Osteoblast (primary cell): Measurements from ENCODE around the gene S100A1. TPM values are rescaled to one million over a fixed set of nuclear protein-coding genes. Genes with fewer than 3 reads are reported as not detected.
A peak's percentile ranks its signal among the peaks of the same experiment; 100 is the strongest.
"Not testable (repeated sequence)": the region's sequence is repeated elsewhere in the genome, so short reads cannot be mapped to it uniquely, and the experiment has no call there.

Experiments used
- DNase-seq: peaks from one replicate; pipeline ENCODE4 v3.0.0; 2011; ENCODE audit warnings: low spot score, mixed read lengths; ENCODE audit not compliant: insufficient read length; ENCODE audit errors: missing footprints
- H2AFZ ChIP-seq: 2 replicates; pipeline ENCODE4 v1.6.0; 2011; ENCODE audit warnings: mild to moderate bottlenecking, low read length
- H3K27ac ChIP-seq: 2 replicates; pipeline ENCODE4 v1.5.1; 2011; ENCODE audit warnings: mild to moderate bottlenecking, low read depth, low read length, moderate library complexity
- H3K27me3 ChIP-seq: 2 replicates; pipeline ENCODE4 v1.6.0; 2012; ENCODE audit warnings: mild to moderate bottlenecking, control low read depth, inconsistent platforms, low read length, moderate library complexity; ENCODE audit not compliant: insufficient read depth
- H3K36me3 ChIP-seq: 2 replicates; pipeline ENCODE4 v1.5.1; 2011; ENCODE audit warnings: mild to moderate bottlenecking, low read length, control low read depth, moderate library complexity; ENCODE audit not compliant: insufficient read depth
- H3K4me1 ChIP-seq: 2 replicates; pipeline ENCODE4 v1.5.1; 2011; ENCODE audit warnings: mild to moderate bottlenecking, low read length, control low read depth, moderate library complexity; ENCODE audit not compliant: insufficient read depth
- H3K4me2 ChIP-seq: 2 replicates; pipeline ENCODE4 v1.6.0; 2011; ENCODE audit warnings: mild to moderate bottlenecking, low read length; ENCODE audit not compliant: insufficient read depth
- H3K4me3 ChIP-seq: fragments of 200-600 bp; sonication (generic); 3 replicates; pipeline ENCODE4 v1.5.1; 2012; ENCODE audit warnings: mild to moderate bottlenecking, low read length, inconsistent platforms; ENCODE audit not compliant: insufficient read depth
- H3K79me2 ChIP-seq: 2 replicates; pipeline ENCODE4 v1.6.0; 2012; ENCODE audit warnings: mild to moderate bottlenecking, low read length, control low read depth, inconsistent platforms; ENCODE audit not compliant: insufficient read depth
- H3K9me3 ChIP-seq: 2 replicates; pipeline ENCODE4 v1.5.1; 2011; ENCODE audit warnings: low read depth, low read length, control low read depth
- H4K20me1 ChIP-seq: 2 replicates; pipeline ENCODE4 v1.6.0; 2012; ENCODE audit warnings: mild to moderate bottlenecking, low read length, control low read depth; ENCODE audit not compliant: insufficient read depth
- total RNA-seq: library from RNA; depleted of rRNA; stranded (reverse); fragments of >200 nt; gene quantifications from 2 replicates; pipeline ENCODE4 v1.2.3, GENCODE V29; 2012
- TF ChIP-seq, protein P1 (sequence below): IDR thresholded peaks from 2 replicates; pipeline ENCODE4 v1.5.1; 2011; ENCODE audit warnings: mild to moderate bottlenecking, low read depth, low read length, moderate library complexity; ENCODE audit errors: extremely low read depth

S100A1 gene
- total RNA-seq, 1 donor, result not detected

- no peak overlapping the region for H3K4me2 ChIP-seq
- H3K79me2 ChIP-seq, result no peaks in the 10 kb centered on the region
- no peaks in the 10 kb centered on the region for H3K36me3 ChIP-seq
- no peak overlapping the region for H3K4me3 ChIP-seq
- no peak overlapping the region for H3K27ac ChIP-seq
- H3K27me3 ChIP-seq, result no peaks in the 10 kb centered on the region
- peaks cover 10% of the 10 kb centered on the region for H3K4me1 ChIP-seq
- DNase-seq, result peak; percentile 74
- no peaks in the 10 kb centered on the region for H3K9me3 ChIP-seq
- TF ChIP-seq, protein P1, sequence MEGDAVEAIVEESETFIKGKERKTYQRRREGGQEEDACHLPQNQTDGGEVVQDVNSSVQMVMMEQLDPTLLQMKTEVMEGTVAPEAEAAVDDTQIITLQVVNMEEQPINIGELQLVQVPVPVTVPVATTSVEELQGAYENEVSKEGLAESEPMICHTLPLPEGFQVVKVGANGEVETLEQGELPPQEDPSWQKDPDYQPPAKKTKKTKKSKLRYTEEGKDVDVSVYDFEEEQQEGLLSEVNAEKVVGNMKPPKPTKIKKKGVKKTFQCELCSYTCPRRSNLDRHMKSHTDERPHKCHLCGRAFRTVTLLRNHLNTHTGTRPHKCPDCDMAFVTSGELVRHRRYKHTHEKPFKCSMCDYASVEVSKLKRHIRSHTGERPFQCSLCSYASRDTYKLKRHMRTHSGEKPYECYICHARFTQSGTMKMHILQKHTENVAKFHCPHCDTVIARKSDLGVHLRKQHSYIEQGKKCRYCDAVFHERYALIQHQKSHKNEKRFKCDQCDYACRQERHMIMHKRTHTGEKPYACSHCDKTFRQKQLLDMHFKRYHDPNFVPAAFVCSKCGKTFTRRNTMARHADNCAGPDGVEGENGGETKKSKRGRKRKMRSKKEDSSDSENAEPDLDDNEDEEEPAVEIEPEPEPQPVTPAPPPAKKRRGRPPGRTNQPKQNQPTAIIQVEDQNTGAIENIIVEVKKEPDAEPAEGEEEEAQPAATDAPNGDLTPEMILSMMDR, result no peak
- H4K20me1 ChIP-seq, result no peaks in the 10 kb centered on the region
- H2AFZ ChIP-seq, result peak overlapping the region; percentile 41
Observed at GRCh38 chr1:153583976-153584375, 44.3 kb upstream of the S100A1 start.

GRCh38 chr1:153585006-153585405 lies 43.2 kb upstream of the S100A1 start:
- DNase-seq, result no peak
- TF ChIP-seq, protein P1, result no peak
- peaks cover 9% of the 10 kb centered on the region for H3K4me1 ChIP-seq
- no peaks in the 10 kb centered on the region for H3K36me3 ChIP-seq
- no peaks in the 10 kb centered on the region for H3K27me3 ChIP-seq
- no peaks in the 10 kb centered on the region for H3K79me2 ChIP-seq
- no peak overlapping the region for H3K4me3 ChIP-seq
- H3K9me3 ChIP-seq, result no peaks in the 10 kb centered on the region
- no peak overlapping the region for H3K27ac ChIP-seq
- no peak overlapping the region for H3K4me2 ChIP-seq
- no peaks in the 10 kb centered on the region for H4K20me1 ChIP-seq
- H2AFZ ChIP-seq, result no peak overlapping the region

DNA sequence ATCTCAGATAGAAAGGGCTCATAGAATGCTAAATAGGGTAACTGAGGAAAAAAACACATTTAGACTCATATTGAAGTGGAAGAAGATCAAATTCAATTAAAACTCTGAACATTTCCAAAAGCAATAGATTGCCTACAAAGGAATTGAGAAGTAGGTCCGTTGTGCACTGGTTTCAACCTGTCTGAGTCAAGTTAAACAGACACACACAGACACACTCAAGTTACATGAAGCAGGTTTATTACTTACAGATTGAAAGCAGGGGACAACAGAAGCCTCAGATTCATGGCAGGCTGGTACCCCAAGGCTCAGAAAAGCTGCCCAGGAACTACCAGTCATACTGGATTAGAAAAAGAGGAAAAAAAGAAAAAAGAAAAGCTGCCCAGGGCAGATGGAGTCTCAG lies 41.9 kb upstream of the S100A1 start:
- Histone ChIP-seq H3K27ac (no peak overlapping the region), H3K9me3 (no peaks in the 10 kb centered on the region), H3K27me3 (no peaks in the 10 kb centered on the region), H3K4me2 (no peak overlapping the region), H4K20me1 (no peaks in the 10 kb centered on the region), H3K79me2 (no peaks in the 10 kb centered on the region), H3K4me1 (peaks cover 9% of the 10 kb centered on the region), H2AFZ (no peak overlapping the region), H3K36me3 (no peaks in the 10 kb centered on the region), H3K4me3 (no peak overlapping the region)
- DNase-seq, result no peak
- TF ChIP-seq, protein P1, result no peak

DNA sequence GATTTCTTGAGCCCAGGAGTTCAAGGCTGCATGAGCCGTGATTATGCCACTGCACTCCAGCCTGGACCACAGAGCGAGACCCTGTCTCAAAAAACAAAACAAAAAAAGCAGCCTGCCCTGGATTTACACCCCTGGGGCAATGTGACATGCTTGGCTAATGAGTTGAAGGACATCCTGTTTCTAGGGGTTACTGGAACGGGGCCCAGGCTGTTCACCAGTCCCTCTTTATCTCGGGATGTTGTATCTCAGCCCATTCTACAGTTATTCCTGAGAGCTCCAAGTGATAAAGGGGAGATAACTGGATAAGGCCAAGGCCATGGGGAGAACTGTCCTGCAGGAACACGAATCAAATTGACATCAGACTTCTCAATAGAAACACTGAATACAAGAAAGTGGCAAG lies 40.9 kb upstream of the S100A1 start:
- no peaks in the 10 kb centered on the region for H3K9me3 ChIP-seq

DNA sequence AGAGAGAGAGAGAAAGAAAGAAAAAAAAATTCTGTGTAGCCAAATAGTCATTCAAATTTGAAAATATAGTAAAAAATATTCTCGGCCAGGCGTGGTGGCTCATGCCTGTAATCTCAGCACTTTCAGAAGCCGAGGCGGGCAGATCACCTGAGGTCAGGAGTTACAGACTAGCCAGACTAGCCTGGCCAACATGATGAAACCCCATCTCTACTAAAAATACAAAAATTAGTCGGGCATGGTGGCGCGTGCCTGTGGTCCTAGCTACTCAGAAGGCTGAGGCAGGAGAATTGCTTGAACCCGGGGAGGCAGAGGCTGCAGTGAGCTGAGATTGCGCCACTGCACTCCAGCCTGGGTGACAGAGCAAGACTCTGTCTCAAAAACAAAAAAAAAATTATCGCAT lies 40.2 kb upstream of the S100A1 start:
- H2AFZ ChIP-seq, H3K4me1 ChIP-seq, H3K9me3 ChIP-seq, H3K4me2 ChIP-seq, DNase-seq, H3K4me3 ChIP-seq, H3K27ac ChIP-seq, H3K27me3 ChIP-seq, H4K20me1 ChIP-seq, H3K36me3 ChIP-seq, H3K79me2 ChIP-seq: not testable (repeated sequence)

More for the DNA sequence above, 40.9 kb upstream of the S100A1 start:
- no peaks in the 10 kb centered on the region for H4K20me1 ChIP-seq
- no peak overlapping the region for H3K27ac ChIP-seq
- no peak overlapping the region for H3K4me3 ChIP-seq
- H3K79me2 ChIP-seq, result no peaks in the 10 kb centered on the region
- H3K4me2 ChIP-seq, result no peak overlapping the region
- no peaks in the 10 kb centered on the region for H3K36me3 ChIP-seq
- DNase-seq, result no peak
- no peaks in the 10 kb centered on the region for H3K27me3 ChIP-seq
- TF ChIP-seq, protein P1, result no peak
- H3K4me1 ChIP-seq, result peaks cover 9% of the 10 kb centered on the region
- H2AFZ ChIP-seq, result no peak overlapping the region
